Glutamatergic neuron (in vitro differentiated cells): ENCODE data around the gene GJA3. TPM values are rescaled to one million over a fixed set of nuclear protein-coding genes. Genes with fewer than 3 reads are reported as not detected.
"Not testable (repeated sequence)": the region's sequence is repeated elsewhere in the genome, so short reads cannot be mapped to it uniquely, and the experiment has no call there.

Source experiments
- DNase-seq: peaks from one replicate; pipeline ENCODE4 v3.0.0; 2022
- H3K27ac Mint-ChIP-seq: one replicate; pipeline ENCODE4 v1.8.0; 2020; ENCODE audit warnings: mild to moderate bottlenecking, mixed read lengths, inconsistent platforms; ENCODE audit not compliant: unreplicated experiment
- H3K27me3 Mint-ChIP-seq: one replicate; pipeline ENCODE4 v1.8.0; 2020; ENCODE audit warnings: mild to moderate bottlenecking, moderate library complexity, mixed read lengths, inconsistent platforms; ENCODE audit not compliant: unreplicated experiment
- H3K36me3 Mint-ChIP-seq: one replicate; pipeline ENCODE4 v1.8.0; 2020; ENCODE audit warnings: mild to moderate bottlenecking, mixed read lengths, inconsistent platforms; ENCODE audit not compliant: unreplicated experiment
- H3K4me1 Mint-ChIP-seq: one replicate; pipeline ENCODE4 v1.8.0; 2020; ENCODE audit warnings: mild to moderate bottlenecking, low read depth, mixed read lengths, inconsistent platforms; ENCODE audit not compliant: unreplicated experiment
- H3K4me3 Mint-ChIP-seq: one replicate; pipeline ENCODE4 v1.8.0; 2020; ENCODE audit warnings: mild to moderate bottlenecking, mixed read lengths, inconsistent platforms; ENCODE audit not compliant: unreplicated experiment
- H3K9me3 Mint-ChIP-seq: one replicate; pipeline ENCODE4 v1.8.0; 2020; ENCODE audit warnings: mild to moderate bottlenecking, moderate library complexity, mixed read lengths, inconsistent platforms; ENCODE audit not compliant: unreplicated experiment
- CTCF ChIP-seq: fragments of 200-600 bp; sonication (generic); IDR thresholded peaks from one replicate; pipeline ENCODE4 v1.5.0; 2021; ENCODE audit not compliant: partially characterized antibody, unreplicated experiment
- total RNA-seq: library from RNA; stranded (reverse); fragmentation: NEBNext Ultra II Directional; extraction: Animal tissue kit (Norgen Biotek cat#: 25700); gene quantifications from one replicate; pipeline ENCODE4 v1.2.1, GENCODE V29; 2021; ENCODE audit not compliant: unreplicated experiment

Gene GJA3
- total RNA-seq, 1 donor from 2014 or later, result not detected

GRCh38 chr13:20157151-20157796 is 3.6 kb downstream of the GJA3 start:
- no peaks in the 10 kb centered on the region for H3K36me3 Mint-ChIP-seq
- no peak for DNase-seq
- no peak overlapping the region for H3K27ac Mint-ChIP-seq
- peaks cover 4% of the 10 kb centered on the region for H3K4me1 Mint-ChIP-seq
- no peak overlapping the region for H3K4me3 Mint-ChIP-seq
- peaks cover 12% of the 10 kb centered on the region for H3K27me3 Mint-ChIP-seq
- H3K9me3 Mint-ChIP-seq, result no peaks in the 10 kb centered on the region
- TF ChIP-seq CTCF, result no peak

- H3K4me1 Mint-ChIP-seq, result peaks cover 4% of the 10 kb centered on the region
- no peaks in the 10 kb centered on the region for H3K36me3 Mint-ChIP-seq
- H3K9me3 Mint-ChIP-seq, result no peaks in the 10 kb centered on the region
- no peak overlapping the region for H3K4me3 Mint-ChIP-seq
- no peak overlapping the region for H3K27ac Mint-ChIP-seq
- H3K27me3 Mint-ChIP-seq, result peaks cover 8% of the 10 kb centered on the region
- TF ChIP-seq CTCF, result no peak
- DNase-seq, result no peak
Measured at GRCh38 chr13:20156702-20157101, 4.2 kb downstream of the GJA3 start.

- DNase-seq, H3K27me3 Mint-ChIP-seq, H3K27ac Mint-ChIP-seq: not testable (repeated sequence)
Measured at GRCh38 chr13:20153290-20153689, 7.6 kb downstream of the GJA3 start.

GRCh38 chr13:20151612-20152011 is 9.2 kb downstream of the GJA3 start:
- H3K4me1 Mint-ChIP-seq, result peaks cover 2% of the 10 kb centered on the region
- no peak for TF ChIP-seq CTCF
- no peak overlapping the region for H3K27ac Mint-ChIP-seq
- peaks cover 4% of the 10 kb centered on the region for H3K27me3 Mint-ChIP-seq
- H3K36me3 Mint-ChIP-seq, result no peaks in the 10 kb centered on the region
- no peak for DNase-seq
- H3K4me3 Mint-ChIP-seq, result peak overlapping the region; percentile 2
- peaks cover 4% of the 10 kb centered on the region for H3K9me3 Mint-ChIP-seq

More at GRCh38 chr13:20153290-20153689, 7.6 kb downstream of the GJA3 start:
- H3K36me3 Mint-ChIP-seq, H3K9me3 Mint-ChIP-seq, H3K4me1 Mint-ChIP-seq, H3K4me3 Mint-ChIP-seq: not testable (repeated sequence)

GRCh38 chr13:20151016-20151415 is 9.8 kb downstream of the GJA3 start:
- H3K4me3 Mint-ChIP-seq, result no peak overlapping the region
- H3K4me1 Mint-ChIP-seq, result peaks cover 2% of the 10 kb centered on the region
- no peak overlapping the region for H3K27ac Mint-ChIP-seq
- H3K27me3 Mint-ChIP-seq, result peaks cover 4% of the 10 kb centered on the region
- TF ChIP-seq CTCF, result no peak
- peaks cover 4% of the 10 kb centered on the region for H3K9me3 Mint-ChIP-seq
- no peak for DNase-seq
- no peaks in the 10 kb centered on the region for H3K36me3 Mint-ChIP-seq
